Activated naive CD4-positive, alpha-beta T cell treated with Interleukin-2 at 50 U/mL for 16 hours (primary cell): ENCODE results near the gene SHISAL2A.

Experiments used
- DNase-seq: peaks from one replicate; pipeline ENCODE4 v3.0.0-alpha.2; 2020

The SHISAL2A gene

DNA sequence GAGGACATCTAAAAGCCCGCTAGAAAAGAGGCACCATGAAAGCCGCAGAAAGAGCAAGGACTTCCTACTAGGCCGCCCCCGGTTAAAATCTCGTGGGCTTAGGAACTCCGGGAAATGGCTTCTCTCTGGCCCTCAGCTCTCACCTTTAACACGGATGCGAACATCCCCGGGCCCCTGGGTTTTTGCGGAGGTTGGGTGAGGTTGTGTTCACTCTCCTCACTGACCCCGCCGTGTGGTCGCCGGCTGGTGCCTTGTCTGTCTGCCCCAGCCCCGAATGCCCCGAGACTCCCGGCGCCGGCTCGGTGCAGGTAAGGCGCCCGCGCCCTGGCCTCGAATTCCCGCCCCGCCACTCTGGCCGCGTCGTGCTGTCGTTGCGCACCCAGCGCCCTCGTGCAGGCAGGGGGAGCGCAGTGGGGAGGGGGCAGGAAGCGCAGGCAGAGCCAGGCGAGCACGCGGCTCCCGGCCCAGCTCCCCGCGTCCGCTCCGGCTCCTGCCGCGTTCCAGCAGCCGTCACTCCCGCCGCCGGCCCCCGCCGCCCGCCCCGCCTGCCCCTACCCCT is at the start of gene SHISAL2A:
Gene SHISAL2A (plus strand): TSS at position 437 of the 559 bp plus-strand sequence. CDS start 326 bp downstream, outside the sequence.
- DNase-seq = peak; percentile 68

DNA sequence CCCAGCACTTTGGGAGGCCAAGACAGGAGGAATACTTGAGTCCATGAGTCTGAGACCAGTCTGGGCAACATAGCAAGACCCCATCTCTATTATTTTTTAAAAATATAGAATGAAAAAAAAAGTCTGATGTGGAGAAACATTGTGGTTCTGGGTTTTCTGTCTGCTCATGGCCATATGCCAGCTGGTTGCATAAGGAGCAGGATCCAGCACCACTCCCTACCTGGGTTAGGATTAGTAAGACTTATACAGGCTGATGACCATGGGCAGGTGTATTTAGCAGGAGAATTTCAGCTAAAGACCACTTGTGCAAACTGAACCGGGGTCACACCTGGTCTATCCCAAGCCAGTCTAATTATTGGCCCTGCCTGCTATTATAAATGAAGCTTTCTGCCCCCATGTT is 47.5 kb upstream of the SHISAL2A start:
- DNase-seq = no peak

DNA sequence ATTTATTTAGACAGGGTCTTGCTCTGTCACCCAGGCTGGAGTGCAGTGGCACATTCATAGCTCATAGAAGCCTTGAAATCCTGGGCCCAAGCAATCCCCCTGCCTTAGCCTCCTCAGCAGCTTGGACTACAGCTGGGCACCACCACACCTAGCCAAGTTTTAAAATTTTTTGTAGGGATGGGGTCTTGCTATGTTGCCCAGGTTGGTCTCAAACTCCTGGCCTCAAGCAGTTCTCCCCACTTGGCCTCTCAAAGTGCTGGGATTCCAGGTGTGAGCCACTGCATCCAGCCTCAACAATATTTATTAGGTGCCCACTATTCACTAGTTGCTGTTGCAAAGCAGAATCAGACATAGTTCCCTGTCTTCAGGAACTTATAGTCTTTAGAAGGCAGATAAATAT is 44.9 kb upstream of the SHISAL2A start:
- no peak for DNase-seq

DNA sequence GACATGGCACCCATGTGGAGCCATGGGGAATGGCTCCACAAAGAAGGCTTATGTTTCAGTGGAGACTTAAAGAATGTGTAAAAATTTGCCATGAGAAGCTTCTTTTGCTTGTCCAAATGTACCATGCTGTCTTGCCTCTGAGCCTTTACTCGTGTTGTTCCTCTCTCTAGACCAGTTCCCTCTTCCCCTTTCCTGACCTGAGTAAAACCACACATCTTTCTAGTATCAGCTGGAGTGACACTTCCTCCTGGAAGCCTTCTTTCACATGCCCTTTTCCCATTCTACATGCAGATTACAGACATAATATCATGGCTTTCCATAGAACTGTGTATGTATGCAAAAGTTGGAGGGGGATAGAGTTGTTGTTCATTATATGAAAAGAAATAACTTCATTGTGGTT is 44.4 kb upstream of the SHISAL2A start:
- no peak for DNase-seq

DNA sequence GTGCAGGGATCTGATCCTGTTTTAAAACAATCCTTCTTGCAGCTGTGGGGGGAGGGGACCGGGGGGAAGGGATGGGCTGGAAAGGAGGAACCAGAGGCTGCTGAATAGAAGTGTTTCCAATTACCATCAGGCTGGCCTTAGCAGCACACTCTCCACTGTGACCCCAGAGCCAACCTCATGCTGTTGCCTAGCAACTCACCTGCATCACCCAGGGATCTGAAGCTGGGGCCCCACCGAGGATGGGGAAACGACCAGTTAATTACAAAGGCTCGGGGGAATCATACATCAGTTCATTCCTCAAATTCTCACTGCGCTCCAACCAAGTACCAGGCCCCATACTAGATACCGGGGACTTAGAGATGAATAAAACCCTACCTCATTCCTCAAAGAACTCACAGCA is 42.7 kb upstream of the SHISAL2A start:
- no peak for DNase-seq

DNA sequence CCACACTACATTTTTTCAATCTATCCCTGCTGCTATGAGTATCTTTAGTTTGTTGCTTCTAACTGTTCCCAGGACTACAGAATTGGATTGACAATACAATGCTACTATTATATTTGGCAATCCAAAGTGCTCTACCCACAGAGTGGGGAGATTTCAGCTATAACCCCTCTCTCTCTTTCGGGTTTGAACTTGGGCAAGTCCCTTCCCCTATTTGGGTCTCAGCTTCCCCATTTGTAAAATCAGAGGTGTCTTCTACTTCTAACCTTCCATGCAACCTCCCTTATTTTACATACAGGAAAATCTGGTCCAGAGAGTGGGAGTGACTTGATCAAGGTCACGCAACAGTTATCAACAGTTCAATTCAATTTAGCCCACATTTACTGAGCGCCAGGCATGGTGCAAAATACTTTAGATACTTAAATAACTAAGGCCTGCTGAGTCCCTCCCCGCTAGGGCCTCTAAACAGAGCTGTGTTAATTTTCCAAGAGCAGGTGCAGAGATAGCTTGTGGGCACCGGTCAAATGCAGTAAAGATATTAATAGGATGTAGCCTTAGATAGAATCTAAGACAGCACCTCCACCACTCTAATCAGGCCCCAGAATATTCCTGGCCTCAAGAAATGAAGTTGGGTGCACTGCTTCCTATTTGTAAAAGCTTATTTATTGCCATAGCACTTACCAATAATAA is 40.2 kb upstream of the SHISAL2A start:
- DNase-seq = no peak

DNA sequence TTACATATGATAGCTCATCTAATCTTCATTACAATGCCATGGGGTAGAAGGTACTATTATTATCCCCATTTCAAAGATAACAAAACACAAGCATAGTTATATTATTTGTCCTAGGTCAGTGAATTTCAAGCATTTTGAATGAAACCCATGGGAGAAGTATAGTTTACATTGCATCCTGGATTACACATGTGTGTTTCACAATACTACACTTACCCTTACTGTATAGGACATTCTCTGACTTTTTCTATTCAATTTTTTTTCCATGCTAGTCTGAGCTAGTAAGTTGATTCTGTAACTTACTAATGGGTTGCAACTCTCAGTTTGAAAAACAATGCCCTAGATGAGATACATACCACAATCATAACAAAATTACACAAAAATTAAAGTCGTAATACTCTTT is 39.5 kb upstream of the SHISAL2A start:
- no peak for DNase-seq

DNA sequence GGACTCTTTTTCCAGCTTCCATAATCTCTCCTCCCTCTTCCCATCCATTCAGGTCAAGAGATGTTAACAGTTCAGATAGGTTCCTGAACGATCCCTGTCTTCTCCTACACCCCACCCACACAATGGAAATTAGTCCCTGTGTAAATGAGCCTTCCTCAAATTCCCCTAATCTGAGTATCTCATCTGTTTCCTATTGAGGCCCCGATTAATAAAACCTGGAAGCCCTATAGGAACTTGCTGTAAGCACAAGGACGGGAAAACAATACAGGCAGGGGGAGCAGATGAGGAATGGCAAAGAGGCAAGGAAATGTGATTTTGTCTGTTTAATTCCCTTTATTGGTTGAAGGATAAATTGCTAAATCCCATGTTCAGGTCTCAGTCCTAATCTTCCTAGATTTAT is 37.9 kb upstream of the SHISAL2A start:
- no peak for DNase-seq

DNA sequence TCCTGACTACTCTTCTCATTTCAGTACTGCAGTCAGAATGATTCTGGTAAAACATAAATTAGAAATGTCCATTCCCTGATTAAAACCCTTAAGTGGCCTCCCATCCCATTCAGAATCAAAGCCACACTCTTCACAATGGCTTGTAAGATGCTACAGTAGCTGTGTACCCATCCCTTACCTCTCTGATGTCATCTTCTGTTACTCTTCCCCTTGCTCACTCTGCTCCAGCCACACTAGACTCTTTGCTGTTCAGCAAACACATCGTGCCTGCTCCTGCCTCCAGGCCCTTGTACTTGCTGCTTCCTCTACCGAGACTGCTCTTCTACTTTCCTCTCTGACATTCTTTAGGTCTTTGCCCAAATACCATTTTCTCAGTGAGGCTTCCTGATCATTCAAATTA is 35.1 kb upstream of the SHISAL2A start:
- no peak for DNase-seq

DNA sequence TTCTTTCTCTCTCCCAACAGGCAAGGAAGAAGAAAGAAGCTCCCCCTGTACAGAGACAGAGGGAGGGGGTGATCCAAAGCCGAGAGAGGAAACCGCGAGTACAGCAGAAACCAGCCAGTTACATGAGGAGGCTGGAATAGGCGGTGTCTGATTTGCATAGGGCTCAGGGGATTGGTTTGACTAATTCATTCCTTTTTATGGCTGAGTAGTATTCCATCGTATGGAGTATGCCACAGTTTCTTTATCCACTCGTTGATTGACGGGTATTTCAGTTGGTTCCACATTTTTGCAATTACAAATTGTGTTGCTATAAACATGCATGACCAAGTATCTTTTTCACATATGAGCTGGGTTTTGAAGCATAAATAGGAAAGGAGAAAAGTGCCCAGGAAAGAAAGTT is 34.2 kb upstream of the SHISAL2A start:
- DNase-seq = no peak

DNA sequence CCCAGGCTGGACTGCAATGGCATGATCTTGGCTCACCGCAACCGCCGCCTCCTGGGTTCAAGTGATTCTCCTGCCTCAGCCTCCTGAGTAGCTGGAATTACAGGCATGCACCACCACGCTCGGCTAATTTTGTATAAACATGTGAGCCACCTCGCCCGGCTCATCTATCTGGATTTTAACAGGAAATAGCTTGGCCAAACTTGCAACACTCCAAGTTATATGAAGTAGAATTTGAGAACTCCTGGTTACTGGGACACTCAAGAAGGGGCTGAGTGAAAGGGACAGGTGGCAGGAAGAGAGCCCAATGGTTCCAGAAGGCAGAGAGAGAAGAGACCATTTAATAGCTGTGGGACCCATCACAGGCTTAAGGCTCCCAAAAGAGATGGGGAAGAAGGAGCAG is 33.7 kb upstream of the SHISAL2A start:
- no peak for DNase-seq

DNA sequence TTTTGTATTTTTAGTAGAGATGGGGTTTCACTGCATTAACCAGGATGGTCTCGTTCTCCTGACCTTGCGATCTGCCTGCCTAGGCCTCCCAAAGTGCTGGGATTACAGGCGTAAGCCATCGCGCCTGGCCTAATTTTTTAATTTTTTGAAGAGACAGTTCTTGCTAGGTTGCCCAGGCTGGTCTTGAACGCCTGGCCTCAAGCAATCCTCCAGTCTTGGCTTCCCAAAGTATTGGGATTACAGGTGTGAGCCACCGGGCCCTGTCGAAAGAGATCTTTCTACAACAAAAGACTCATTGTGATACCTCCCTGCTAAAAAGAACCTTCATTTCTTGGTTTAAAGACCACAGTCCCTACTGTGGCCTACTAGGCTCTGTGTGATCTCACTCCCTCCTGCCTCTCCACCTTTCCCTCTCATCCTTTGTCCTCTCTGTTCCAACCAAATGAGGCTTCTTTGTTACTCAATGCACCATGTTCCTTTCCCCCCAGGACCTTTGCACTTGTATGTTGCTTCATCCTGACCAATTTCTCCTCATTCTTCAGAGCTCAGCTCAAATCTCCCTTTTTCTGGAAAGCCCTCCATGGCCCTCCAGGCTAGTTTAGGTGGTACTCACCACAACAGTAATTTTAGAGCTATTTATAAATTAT is 32.3 kb upstream of the SHISAL2A start:
- DNase-seq = no peak

DNA sequence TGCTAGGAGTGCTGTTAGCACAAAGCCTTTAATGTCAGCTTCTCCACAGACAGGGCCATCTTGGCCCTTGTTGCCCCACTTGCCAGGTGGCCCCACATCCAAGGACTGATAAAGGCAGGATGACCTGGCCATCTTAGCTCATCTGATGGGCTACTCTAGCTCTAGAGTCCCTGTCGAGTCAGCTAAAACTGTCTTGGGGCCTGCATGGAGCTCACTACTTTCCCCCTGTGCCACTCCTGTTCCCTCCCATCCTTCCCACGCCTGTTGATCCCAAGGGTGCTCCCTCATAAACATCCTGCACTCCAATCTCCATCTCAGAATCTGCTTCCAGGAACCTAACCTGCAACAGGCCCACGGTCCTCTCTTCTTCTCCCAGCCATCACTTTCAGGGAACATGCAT is 31.4 kb upstream of the SHISAL2A start:
- no peak for DNase-seq

DNA sequence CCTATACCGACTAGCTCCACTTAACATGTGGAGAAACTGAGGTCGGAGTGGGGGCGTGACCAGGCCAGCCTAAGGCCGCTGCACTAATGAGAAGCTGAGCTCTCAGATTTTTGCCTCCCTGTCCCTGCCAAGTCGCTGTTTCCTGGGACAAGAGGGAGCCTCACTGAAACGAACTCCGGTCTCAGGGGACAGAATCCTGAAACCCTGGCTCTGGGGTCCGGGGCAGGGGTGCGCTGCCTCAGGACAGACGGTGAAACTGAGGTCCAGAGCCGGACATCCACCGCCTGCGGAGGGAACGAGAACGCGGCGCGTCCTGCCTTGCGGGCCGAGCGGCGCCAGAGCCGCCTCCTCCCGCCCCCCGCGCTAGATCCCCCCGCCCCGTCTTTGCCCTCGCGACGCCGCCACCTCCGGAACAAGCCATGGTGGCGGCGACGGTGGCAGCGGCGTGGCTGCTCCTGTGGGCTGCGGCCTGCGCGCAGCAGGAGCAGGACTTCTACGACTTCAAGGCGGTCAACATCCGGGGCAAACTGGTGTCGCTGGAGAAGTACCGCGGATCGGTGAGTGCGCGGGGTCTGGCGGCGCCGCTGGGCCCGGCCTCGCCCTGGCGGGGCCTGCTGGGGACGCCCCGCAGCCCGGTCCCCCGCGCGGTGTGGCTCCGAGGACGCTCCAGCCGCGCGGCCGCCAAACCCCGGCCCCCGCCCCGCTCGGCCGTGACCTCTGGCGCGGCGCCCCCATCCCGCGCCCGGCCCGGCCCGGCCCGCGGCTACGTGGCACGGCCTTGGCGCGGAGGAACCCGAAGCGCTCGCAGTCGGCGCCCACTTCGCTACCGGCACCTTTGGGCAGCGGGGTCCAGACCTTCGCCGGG is 30.7 kb upstream of the SHISAL2A start, which contains the start of gene GPX7:
Gene GPX7 (plus strand): TSS at position 381 of the 865 bp plus-strand sequence. CDS start 39 bp downstream, at position 420.
- DNase-seq = peak; percentile 54

DNA sequence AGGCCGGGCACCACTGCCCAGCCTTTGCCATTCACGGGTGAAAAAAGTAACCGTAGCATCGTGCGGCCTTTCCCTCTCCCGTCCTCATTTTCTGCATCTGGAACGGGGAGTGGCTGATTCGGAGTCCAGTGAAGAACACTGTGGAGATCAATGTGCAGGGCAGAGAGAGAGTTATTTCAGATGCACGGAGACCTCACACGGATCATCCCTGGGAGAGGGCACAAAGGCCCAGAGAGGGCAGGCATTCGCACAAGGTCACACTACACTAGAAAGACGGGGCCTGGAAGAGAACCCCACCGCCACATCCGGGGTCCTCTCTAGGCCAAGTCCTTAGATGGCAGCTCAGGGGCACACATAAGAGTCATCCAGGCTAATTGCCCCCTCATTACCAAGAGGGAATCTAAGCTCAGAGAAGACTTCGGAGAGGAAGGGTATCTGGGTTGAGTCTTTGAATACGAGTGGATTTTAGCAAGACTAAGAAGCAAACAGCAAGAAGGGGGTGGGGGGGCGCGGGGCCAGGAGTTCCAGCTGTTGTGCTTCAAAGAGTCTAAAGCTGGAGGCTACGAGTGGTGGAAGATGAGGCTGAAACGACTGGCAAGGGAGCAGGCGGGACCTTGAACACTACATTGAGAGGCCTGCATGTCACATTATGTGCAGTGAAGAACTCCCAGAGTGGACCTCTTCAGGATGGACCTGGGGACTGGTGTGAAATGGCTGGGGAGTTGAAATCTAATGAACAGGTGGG is 29.9 kb upstream of the SHISAL2A start:
- DNase-seq = peak; percentile 16

DNA sequence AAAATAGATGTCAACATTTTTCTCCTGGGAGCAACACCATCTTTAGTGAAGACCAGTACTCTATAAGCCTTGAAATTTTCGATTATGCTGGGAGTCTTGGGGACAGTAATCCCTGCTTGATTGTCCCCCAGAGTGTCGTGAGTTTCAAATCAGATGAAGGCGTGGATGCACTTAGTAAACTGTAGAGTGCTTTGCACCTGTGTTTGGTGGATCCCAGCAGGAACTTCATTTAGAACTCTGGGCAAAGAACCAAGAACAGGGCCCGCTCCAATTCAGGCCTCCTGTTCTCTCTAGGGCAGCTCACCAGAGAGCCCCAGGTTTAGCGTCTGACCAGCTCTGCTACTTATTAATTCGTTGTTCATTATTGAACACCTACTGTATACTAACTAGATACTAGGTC is 29.3 kb upstream of the SHISAL2A start:
- no peak for DNase-seq

DNA sequence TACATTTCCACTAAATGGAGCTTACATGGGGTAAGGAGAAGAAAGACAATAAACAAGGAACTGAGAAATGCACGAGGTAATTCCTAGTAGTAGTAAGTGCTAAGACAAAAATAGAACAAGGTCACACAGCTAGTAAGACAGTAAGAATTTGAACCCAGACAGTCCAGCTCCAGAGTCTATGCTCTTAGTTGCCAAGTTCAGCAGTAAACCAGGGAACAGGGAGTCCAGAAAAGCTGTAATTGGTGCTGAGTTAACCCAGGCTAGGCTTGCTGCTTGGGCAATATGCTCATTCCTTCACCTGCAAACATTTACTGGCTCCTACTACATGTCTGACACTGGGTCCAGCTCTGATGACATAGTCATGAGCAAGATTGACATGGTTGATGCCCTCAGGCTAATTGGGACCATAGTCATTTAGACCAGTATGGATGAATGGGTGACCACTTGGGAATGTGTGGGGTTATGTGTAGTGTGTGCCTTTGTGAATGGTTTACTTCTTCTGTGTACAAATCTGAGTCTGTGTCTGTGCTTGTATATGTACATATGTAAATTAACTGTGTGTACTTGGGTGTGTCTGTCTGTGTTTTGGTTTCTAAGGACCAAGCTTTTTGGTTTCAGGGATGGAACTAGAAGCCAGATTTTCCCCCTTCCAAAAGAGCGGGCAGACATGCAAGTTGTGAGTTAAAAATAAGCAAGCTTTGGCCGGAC is 28.8 kb upstream of the SHISAL2A start:
- no peak for DNase-seq

DNA sequence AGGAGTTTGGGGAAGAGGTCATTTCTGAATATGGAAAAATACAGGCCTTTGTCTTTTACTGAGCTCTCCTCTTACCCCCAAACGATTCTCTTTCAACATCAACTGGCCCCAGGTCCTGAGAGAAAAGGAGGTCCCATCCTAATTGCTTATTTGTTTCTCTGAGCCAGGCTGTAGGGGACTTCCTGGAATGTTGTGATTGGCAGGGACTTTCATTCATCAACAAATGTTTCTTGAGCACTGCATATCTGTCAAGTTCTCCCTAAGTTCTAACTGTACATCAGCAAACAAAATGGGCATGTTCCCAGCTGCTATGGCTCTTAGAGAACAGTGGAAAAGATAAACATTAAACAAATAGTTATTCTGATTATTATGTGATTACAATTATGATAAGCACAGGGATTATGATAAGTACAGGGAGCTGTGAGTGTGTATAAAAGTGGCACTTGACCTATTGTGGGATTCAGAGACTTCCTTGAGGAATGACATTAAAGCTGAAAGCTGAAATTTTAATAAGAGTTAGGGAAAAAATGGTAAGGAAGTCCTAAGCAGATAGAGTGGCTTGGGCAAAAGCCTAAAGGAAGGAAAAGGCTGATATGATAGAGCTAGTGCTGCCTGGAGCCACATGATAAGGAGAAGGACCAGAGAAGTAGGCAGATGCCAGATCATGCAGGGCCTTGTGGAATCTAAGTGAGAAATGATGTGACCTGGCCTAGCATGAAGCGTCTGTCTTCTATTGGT is 19.2 kb upstream of the SHISAL2A start:
- DNase-seq = no peak

DNA sequence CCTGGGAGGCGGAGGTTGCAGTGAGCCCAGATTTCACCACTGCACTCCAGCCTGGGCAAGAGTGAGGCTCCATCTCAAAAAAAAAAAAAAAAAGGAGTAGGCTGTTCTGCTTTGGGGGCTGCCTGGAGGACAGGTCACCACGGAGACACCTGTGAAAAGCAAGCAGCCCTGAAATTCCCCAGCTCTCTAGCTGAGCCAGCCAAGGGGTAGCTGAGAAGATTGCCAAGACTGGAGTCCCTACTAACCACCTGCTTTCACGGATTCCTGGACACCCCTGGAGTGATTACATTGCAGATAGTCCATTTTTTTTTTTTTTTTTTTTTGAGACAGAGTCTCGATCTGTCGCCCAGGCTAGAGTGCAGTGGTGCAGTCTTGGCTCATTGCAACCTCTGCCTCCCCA is 18.3 kb upstream of the SHISAL2A start:
- no peak for DNase-seq

DNA sequence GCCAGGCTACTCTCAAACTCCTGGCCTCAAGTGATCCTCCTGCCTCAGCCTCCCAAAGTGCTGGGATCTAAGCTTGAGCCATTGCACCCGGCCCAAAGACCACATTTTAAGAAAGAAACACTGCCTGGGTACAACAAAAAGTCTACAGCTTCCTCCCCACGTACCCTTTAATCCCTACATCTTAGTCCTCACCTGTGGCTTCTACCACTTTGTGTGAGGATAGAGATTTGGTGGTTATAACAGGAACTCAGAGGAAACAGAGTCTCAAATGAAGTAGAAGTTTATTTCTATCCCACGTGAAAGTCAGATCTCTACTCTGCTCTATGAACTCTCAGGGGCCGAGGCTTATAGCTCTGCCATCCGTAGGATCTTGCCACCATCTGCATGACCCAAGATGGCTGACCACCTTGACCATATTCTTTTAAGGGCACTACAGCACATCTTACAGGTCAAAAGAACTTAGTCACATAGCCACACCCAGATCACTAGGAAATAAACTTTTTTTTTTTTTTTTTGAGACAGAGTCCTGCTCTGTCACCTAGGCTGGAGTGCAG is 17.4 kb upstream of the SHISAL2A start:
- DNase-seq = no peak

DNA sequence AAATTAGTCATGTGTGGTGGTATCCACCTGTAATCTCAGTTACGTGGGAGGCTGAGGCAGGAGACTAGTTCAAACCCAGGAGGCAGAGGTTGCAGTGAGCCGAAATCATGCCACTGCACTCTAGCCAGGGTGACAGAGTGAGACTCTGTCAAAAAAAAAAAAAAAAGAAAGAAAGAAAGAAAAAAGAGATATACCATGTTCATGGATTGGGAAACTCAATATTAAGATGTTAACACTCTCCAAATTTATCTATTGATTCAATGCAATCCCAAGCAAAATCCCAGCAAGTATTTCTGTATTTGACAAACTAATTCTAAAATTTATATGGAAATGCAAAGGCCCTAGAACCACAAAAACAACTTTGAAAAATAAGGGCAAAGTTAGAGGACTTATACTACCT is 11.0 kb upstream of the SHISAL2A start:
- no peak for DNase-seq
